Activated CD8-positive, alpha-beta memory T cell treated with anti-CD3 and anti-CD28 coated beads for 24 hours (primary cell): ENCODE measurements around the gene CBY1.
A peak's percentile ranks its signal among the peaks of the same experiment; 100 is the strongest.
"Not testable (repeated sequence)": the region's sequence is repeated elsewhere in the genome, so short reads cannot be mapped to it uniquely, and the experiment has no call there.

Experiments
- DNase-seq: peaks from one replicate; pipeline ENCODE4 v3.0.0-alpha.2; 2020

The CBY1 gene

DNA sequence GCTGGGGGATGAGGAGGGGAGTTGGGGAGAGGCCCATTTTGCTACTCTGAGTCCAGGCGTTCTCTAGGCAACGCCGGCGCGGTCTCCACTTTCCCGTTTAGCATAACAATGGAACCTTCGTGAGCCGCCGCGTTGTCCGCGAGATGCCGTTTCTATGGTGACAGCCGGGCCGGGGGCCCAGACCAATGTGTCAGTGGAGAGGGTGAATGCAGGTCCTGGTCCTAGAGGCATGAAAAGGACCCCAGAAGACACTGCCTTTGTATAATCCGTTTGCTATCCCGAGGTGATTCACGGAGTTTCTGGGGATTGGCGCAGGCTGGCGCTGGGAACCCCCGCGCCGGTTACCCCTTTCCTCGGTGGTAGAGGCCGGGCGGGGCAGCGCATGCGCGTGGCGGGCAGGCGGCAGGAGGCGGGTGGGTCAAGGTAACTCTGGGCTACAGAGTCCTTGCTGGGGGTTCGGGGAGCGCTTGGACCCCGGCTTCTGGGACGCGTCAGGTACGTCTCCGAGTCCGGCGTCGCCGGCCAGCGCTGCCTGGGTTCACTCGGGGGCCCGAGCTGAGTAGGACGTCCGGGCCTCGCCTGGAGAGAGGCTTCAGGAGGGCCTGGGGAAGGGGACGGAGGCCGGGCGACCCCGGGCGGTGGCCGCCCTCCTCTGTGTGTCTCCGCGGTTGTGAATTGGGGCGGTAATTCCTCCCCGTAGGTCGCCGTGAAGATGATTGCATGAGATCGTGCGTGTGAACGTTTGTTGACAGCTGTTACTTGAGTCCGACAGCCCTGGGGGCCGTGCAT lies at the start of gene CBY1, which contains the start of gene FAM227A:
Gene CBY1 (plus strand): TSS at position 383 of the 789 bp plus-strand sequence. CDS start 11,417 bp downstream, outside the sequence.
Gene FAM227A (minus strand): TSS at position 137 of the 789 bp plus-strand sequence. CDS start 6,224 bp downstream, outside the sequence.
- peak; percentile 98 for DNase-seq

- no peak for DNase-seq
Measured at GRCh38 chr22:38607680-38608079, 48.8 kb upstream of the CBY1 start.

DNA sequence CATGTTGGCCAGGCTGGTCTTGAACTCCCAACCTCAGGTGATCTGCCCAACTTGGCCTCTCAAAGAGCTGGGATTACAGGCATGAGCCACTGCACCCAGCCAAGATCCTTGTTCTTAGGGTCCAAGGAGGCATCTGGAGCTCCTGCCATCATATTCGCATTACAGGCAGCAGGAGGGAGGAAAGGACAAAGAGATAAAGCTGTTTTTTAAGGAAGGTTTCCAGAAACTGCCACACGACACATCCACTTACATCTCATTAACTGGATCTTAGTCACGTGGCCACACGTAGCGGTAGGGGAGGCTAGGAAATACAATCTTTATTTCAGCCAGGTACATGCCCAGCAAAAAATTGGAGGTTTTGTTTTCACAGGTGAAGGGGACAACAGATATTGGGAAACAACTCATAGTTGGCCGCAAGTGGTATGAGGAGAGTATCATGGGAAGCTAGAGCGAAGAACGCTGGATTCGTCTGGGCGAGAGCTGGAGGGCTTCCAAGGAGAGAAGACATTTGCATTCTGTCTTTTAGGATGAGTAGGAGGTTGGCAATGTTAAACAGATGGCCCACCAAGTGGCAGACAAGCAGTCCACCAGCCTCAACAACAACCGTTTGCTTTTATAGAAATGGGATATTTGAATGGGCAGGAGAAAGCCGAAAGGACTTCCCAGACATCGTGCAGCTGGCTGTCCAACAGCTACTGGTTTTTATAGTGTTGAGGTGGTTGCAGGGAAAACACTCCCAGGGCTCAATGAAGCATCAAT lies 47.3 kb upstream of the CBY1 start:
- no peak for DNase-seq

DNA sequence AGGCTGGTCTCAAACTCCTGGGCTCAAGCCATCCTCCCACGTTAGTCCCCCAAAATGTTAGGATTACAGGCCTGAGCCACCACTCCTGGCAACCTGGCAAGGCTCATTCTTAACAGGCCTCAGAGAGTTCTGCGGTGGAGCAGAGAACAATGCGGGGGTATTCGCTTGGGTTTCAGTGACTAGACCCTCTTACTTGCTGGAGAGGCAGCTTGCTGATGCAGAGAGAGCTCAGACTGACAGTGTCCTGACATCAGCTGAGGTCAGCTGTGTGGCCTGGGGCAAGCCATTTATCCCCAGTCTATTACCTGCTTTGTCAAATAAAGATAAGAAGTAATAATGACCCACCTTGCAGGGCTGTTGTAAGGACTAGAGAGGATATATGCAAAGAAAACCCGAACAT lies 46.2 kb upstream of the CBY1 start:
- DNase-seq, result no peak

DNA sequence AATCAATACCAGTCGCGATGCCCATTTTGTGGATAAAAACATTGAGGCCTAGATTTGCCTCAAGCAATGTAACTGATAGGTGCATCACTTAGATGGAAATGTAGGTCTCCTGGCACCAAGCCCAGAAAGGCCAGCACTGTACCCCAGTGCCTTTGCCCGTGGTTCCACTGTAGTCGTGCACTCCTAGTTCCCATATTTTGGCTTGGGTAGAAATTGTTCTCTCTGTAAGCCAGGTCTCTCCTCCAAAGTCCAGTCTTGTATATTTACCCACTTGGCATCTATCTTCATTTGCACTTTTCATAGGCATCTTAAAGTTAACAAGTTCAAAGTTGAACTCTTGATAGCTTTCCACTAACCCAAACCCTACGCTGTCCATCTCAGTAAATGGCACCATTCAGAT lies 44.9 kb upstream of the CBY1 start:
- DNase-seq, result no peak

DNA sequence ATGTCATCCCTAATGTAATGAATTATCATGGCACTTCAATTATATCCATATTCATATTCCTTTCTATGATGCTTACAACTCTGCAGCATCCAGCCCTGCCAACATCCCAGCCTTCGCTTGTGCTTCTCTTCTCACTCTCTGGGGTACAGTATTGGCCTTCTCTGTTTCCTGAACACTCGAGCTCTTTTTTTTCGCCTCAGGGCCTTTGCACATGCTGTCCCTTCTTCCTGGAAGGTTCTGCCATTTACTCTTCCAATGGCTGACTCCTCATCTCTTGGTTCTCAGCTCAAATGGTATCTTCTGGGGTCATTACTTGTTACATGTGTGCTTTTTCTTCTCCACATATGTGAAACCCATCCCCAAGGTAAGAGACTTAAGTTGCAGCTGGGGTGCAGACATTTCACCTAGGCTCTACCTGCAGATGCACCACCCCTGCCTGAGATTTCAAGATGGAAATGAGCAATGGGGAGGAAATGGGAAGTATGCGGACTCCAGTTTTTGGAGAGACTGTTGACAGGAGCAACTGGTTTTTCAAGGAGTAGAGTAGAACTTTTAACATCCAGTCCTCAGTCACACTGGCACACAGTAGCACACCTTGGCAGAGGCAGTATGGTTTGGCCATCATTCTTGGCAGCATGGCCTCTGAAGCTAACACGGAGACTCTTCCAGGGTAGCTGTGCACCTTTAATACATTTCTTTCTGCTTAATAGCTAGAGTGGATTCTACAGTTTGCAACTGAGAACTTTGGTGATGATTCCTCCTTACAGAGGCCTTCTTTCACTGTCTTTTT lies 44.0 kb upstream of the CBY1 start:
- DNase-seq, result no peak

- no peak for DNase-seq
Measured at GRCh38 chr22:38613588-38613987, 42.9 kb upstream of the CBY1 start.

GRCh38 chr22:38614332-38615063 lies 41.9 kb upstream of the CBY1 start:
- no peak for DNase-seq

- DNase-seq, result not testable (repeated sequence)
Measured at GRCh38 chr22:38615064-38615405, 41.4 kb upstream of the CBY1 start.

DNA sequence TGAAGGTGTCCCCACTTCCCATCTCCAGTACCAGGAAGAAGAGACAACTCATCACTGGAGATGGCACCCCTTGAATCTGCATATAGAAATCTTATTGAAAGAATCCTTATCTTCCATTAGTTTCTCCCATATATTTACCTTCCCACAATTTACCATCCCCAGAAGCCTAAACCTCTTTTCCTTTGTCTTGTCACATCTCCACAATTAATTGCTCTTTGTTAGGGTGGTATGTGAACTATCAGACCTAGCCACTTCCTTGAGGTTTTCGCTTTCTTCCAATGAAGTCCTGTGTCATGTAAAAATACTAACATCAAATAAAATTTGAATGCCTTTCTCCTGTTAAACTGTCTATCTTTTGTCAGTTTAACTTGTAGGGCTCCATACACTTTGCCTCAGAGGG lies 38.2 kb upstream of the CBY1 start:
- DNase-seq, result no peak

GRCh38 chr22:38618682-38619081 lies 37.8 kb upstream of the CBY1 start:
- no peak for DNase-seq

GRCh38 chr22:38623351-38623750 lies 33.1 kb upstream of the CBY1 start:
- DNase-seq, result no peak

- no peak for DNase-seq
Measured at GRCh38 chr22:38628444-38628843, 28.0 kb upstream of the CBY1 start.

DNA sequence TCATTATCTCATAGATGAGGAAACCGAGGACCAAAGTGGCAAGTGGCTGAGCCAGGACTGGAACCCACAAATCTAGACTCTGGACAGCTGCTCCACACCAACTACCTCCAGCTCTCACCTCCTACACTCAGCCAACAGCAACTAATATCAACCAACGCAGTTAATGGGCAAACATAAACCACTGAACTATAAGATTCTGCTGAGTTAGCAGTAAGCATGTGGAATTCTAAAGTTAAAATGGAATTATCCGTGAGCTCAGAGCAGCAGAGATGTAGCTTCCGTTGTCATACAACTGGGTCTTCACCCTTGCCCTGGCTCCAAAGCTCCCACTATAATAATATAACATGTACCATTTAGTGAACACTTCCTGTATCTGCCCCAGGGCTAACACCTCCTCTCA lies 27.3 kb upstream of the CBY1 start:
- no peak for DNase-seq

GRCh38 chr22:38631724-38632123 lies 24.7 kb upstream of the CBY1 start:
- no peak for DNase-seq

DNA sequence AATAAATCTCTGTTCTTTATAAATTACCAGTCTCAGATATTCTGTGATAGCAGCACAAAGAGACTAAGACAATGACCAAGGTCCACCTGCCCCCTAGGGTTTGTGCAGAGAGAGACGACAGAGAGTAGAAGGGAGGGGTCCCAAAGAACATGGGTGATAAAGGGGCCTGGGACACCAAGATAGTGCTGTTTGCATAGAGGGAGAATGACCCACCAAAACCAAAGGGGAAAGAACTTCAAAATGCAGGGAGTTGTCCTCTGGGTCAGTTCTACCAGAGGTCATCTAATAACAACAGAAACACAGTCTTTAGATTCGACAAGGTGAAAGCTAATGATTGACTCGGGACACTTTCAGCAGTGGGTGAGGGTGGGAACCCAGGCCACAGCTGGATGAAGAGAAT lies 23.9 kb upstream of the CBY1 start:
- no peak for DNase-seq

DNA sequence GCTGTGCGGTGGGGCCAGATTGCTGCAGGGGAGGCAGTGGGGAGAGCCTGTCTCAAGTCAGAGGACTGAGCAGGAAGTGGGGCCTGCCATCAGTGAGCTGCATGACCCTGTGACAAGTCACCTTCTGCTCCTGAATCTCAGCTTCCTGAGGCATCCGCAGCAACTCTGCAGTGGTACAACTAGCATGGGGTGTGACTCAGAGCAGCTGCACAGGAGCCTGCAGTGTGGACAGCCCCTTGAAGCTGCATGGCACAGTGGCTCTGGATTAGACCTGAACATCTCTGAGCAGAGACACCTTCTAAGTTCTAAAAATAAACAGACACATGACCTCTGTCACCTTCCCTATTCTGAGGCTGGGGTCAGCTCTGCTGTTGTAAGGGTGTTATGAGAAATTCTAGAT lies 18.2 kb upstream of the CBY1 start:
- DNase-seq, result no peak

DNA sequence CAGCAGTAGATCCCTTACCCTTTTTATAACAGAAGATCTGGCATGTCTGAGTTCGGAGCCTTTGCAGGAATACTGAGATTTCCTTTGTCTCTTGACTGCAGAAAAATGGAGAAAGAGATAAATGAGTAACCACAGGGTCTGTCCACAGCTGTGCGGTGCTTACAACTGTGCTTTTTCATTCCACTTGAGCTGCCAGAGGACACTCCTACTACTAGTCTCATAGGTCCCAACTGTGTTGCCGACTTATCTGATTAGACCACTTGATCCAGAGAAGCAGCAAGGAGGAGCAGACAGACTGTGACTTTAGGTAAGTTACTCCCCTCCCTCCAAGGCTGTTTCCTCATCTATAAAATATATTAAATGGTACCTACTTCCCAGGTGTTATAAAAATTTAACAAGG lies 17.7 kb upstream of the CBY1 start:
- no peak for DNase-seq

DNA sequence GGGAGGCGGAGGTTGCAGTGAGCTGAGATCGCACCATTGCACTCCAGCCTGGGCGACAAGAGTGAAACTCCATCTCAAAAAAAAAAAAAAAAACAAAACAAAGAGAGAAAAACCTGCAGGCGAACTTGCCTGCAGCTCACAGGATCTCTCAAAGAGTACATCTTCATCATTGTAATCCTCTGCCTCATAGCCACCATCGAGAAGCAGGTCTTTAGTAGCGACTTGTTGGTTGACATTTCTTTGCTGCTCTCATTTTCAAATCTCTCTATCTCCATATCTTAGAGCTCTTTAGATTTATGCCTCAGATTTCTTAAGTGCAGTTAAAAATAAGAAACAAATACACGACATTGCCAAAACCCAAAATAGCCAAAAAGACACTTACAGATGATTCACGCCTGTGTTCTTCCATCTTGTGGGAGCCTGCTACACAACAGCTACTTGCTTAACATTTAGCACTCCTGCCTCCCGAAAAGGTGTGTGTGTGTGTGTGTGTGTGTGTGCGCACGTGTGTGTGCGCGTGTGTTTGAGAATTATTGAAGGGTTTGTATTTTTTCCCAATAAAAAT lies 14.9 kb upstream of the CBY1 start:
- DNase-seq, result no peak

- DNase-seq, result not testable (repeated sequence)
Measured at GRCh38 chr22:38644245-38644644, 12.2 kb upstream of the CBY1 start.

GRCh38 chr22:38645430-38645829 lies 11.0 kb upstream of the CBY1 start:
- DNase-seq, result no peak

DNA sequence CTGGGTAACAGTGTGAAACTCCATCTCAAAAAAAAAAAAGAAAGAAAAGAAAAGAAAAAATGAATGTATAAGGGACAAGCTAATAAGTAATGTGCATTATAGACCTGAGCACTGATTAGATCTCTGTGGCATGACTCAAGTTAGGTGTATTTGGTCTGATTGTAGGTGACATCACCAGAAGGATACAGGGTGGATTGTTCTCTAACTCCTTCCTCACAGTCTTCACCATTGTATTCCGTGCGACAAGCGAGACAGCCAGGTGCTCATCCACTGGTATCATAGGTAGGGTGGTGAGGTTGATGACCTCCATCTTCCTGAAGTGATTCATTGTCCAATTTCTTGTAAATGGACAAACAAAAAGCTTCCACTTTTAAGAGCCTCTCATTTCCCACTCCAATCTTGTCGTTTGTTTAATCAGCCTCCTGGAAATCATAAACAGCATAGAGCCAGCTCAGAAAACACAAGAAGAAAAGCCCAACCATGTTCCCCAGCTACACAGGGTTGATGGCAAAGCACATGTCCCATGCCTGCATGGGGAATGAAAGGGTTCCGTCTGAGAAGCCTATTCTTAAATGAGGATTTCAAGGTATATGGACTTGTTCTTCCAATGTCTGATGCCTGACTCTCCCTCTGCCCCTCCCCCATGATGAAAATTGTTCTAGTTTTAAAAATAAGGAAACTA lies 6.5 kb upstream of the CBY1 start:
- DNase-seq, result no peak
